ENCODE results near the gene PAXX. TPM values are rescaled to one million over a fixed set of nuclear protein-coding genes. Genes with fewer than 3 reads are reported as not detected.

Gene PAXX
- total and polyA plus RNA-seq, 2 donors (not counting 1 experiment from before 2014, with no cell fraction given), result 6.1 to 13.7 TPM

- TF ChIP-seq EZH2 (IDR thresholded peaks at IDR 0.05; ENCODE audit: low read length, missing control alignments), result no peak
- no peak for TF ChIP-seq CTCF (conservative IDR thresholded peaks at IDR 0.05 in 1 of 2, IDR thresholded peaks at IDR 0.05 in 1 of 2; ENCODE audit: low read depth in 1 of 2, low read length in 2 of 2)
- no peak for DNase-seq (ENCODE audit: low read depth in 2 of 2)
- H3K4me1 ChIP-seq (ENCODE audit: control insufficient read depth, extremely low read depth, insufficient read depth, low read length), result no peaks in the 10 kb centered on the region
- H3K9ac ChIP-seq (ENCODE audit: insufficient read depth, low read length), result no peak overlapping the region
- no peaks in the 10 kb centered on the region for H3K36me3 ChIP-seq (ENCODE audit: control insufficient read depth, insufficient read depth, low read length)
- H3K4me2 ChIP-seq (ENCODE audit: extremely low read depth, insufficient read depth, low read length), result no peak overlapping the region
- no peaks in the 10 kb centered on the region for H3K79me2 ChIP-seq (ENCODE audit: control insufficient read depth, insufficient read depth, low read length)
- no peaks in the 10 kb centered on the region for H3K9me3 ChIP-seq (ENCODE audit: control insufficient read depth, insufficient read depth, low read depth, low read length)
- no peak overlapping the region for H3K4me3 ChIP-seq (replicated peaks in 1 of 4; ENCODE audit: control extremely low read depth in 1 of 4, insufficient read depth in 1 of 4, low read depth in 3 of 4, low read length in 4 of 4)
- H4K20me1 ChIP-seq (ENCODE audit: control insufficient read depth, extremely low read depth, insufficient read depth, low read length), result no peaks in the 10 kb centered on the region
- no peak overlapping the region for H2AFZ ChIP-seq (ENCODE audit: low read length)
- H3K27ac ChIP-seq (ENCODE audit: insufficient read depth, low read length), result no peak overlapping the region
- H3K27me3 ChIP-seq (ENCODE audit: control insufficient read depth, insufficient read depth, low read length), result peaks cover 3% of the 10 kb centered on the region
Measured at GRCh38 chr9:136972743-136973142, 19.5 kb upstream of the PAXX start.

DNA sequence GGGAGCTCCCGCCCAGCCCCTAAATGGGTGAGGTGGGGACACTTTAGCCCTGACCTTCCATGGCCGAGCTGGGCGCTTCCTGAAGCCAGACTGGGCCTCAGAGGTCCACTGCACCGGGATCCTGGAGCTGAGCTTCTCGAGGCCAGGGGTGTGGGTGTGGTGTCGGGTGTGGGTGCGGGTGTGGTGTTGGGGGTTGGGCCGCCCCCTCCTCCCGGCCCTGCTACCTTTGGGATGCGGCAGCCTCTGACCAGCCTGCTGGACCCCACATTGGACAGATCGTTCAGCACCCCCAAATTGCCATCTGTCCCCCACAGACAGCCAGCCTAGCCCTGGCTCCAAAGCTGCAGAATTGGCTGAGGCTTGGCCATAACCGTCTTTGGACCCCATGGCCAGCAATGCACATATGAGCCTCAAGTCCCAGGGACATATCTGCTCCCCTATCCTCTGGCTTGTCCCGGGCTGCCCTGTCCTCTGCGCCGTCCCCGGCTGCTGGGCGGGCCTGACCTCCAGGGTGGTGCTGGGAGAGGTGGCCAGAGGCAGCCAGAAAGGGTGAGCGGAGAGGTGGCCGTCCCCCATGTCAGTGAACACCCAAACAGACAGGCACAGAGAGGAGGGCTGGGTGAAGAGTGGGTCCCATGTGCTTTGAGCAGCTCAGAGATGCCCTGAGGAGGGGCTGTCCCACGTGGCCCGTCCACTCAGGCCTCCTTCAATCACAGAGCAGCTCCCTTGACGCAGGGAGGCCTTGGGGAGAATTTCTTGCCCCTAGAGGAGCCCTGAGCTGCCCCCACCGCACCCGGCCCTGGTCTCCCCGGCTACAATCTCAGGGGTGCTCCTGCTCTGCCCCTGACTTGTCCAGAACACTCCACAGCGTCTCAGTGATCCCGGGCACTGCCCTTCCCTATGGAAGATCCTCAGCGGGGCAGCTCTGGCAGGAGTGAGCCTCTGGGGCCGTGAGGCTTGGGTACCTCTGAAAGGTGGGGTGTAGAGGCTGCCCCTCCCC lies 18.3 kb upstream of the PAXX start:
- Histone ChIP-seq H3K9me3 (ENCODE audit: control insufficient read depth, insufficient read depth, low read depth, low read length) (no peaks in the 10 kb centered on the region), H3K9ac (ENCODE audit: insufficient read depth, low read length) (no peak overlapping the region), H4K20me1 (ENCODE audit: control insufficient read depth, extremely low read depth, insufficient read depth, low read length) (no peaks in the 10 kb centered on the region), H3K36me3 (ENCODE audit: control insufficient read depth, insufficient read depth, low read length) (no peaks in the 10 kb centered on the region), H3K79me2 (ENCODE audit: control insufficient read depth, insufficient read depth, low read length) (no peaks in the 10 kb centered on the region), H3K27ac (ENCODE audit: insufficient read depth, low read length) (no peak overlapping the region), H3K4me2 (ENCODE audit: extremely low read depth, insufficient read depth, low read length) (no peak overlapping the region), H3K4me1 (ENCODE audit: control insufficient read depth, extremely low read depth, insufficient read depth, low read length) (no peaks in the 10 kb centered on the region), H2AFZ (ENCODE audit: low read length) (no peak overlapping the region), H3K27me3 (ENCODE audit: control insufficient read depth, insufficient read depth, low read length) (peaks cover 4% of the 10 kb centered on the region), H3K4me3 (replicated peaks in 1 of 4; ENCODE audit: control extremely low read depth in 1 of 4, insufficient read depth in 1 of 4, low read depth in 3 of 4, low read length in 4 of 4) (no peak overlapping the region)
- no peak for TF ChIP-seq CTCF (conservative IDR thresholded peaks at IDR 0.05 in 1 of 2, IDR thresholded peaks at IDR 0.05 in 1 of 2; ENCODE audit: low read depth in 1 of 2, low read length in 2 of 2)
- TF ChIP-seq EZH2 (IDR thresholded peaks at IDR 0.05; ENCODE audit: low read length, missing control alignments), result no peak
- DNase-seq (ENCODE audit: low read depth in 2 of 2), result no peak

DNA sequence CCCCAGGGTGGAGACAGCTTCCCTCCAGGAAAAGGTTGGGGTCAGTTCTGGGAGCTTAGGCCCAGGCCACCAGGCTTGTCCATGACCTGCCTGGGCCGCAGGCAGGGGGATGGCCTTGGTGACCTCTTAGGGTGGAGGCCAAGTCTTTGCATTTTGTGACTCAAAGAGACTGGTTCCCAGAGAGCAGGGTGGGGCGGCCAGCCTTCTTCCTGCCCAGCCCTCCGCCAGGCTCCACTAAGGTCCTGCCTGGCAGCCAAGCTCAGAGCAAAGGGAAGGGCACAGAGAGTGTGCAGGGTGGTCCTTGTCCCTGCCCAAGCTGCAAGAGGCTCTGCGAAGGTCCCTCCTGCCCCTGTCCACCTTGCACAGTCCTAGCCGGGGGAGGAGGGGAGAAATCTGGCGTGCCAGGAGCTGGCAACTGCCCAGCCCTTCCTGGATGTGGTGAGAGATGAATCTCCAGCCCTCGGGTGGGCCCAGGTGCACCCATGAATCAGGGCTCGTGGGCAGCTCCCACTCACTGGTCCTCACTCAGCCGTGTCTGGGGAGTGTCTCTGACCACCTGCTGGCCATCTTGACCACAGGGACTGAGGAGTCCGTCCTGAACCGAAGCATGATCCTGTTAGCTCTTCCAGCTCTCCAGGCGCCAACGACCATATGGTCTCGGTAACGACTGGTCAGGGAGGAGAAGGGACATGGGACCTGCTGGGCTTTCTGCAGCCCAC lies 17.2 kb upstream of the PAXX start:
- no peak overlapping the region for H2AFZ ChIP-seq (ENCODE audit: low read length)
- no peak overlapping the region for H3K4me2 ChIP-seq (ENCODE audit: extremely low read depth, insufficient read depth, low read length)
- no peak overlapping the region for H3K4me3 ChIP-seq (replicated peaks in 1 of 4; ENCODE audit: control extremely low read depth in 1 of 4, insufficient read depth in 1 of 4, low read depth in 3 of 4, low read length in 4 of 4)
- H3K4me1 ChIP-seq (ENCODE audit: control insufficient read depth, extremely low read depth, insufficient read depth, low read length), result no peaks in the 10 kb centered on the region
- H3K79me2 ChIP-seq (ENCODE audit: control insufficient read depth, insufficient read depth, low read length), result no peaks in the 10 kb centered on the region
- DNase-seq (ENCODE audit: low read depth in 2 of 2), result no peak
- peaks cover 4% of the 10 kb centered on the region for H3K27me3 ChIP-seq (ENCODE audit: control insufficient read depth, insufficient read depth, low read length)
- no peak overlapping the region for H3K9ac ChIP-seq (ENCODE audit: insufficient read depth, low read length)
- H3K9me3 ChIP-seq (ENCODE audit: control insufficient read depth, insufficient read depth, low read depth, low read length), result no peaks in the 10 kb centered on the region
- H4K20me1 ChIP-seq (ENCODE audit: control insufficient read depth, extremely low read depth, insufficient read depth, low read length), result no peaks in the 10 kb centered on the region
- H3K36me3 ChIP-seq (ENCODE audit: control insufficient read depth, insufficient read depth, low read length), result no peaks in the 10 kb centered on the region
- no peak overlapping the region for H3K27ac ChIP-seq (ENCODE audit: insufficient read depth, low read length)
- no peak for TF ChIP-seq CTCF (conservative IDR thresholded peaks at IDR 0.05 in 1 of 2, IDR thresholded peaks at IDR 0.05 in 1 of 2; ENCODE audit: low read depth in 1 of 2, low read length in 2 of 2)
- no peak for TF ChIP-seq EZH2 (IDR thresholded peaks at IDR 0.05; ENCODE audit: low read length, missing control alignments)
